Erythroblast (primary cell): ENCODE data around the gene LRIG1.

Experiments used
- GATA1 ChIP-seq: IDR thresholded peaks from 2 replicates; pipeline ENCODE4 v1.6.1; 2011; ENCODE audit warnings: low read depth, mild to moderate bottlenecking, control low read depth, low read length, moderate library complexity
- POLR2A ChIP-seq: IDR thresholded peaks from 2 replicates; pipeline ENCODE4 v1.6.1; 2011; ENCODE audit warnings: mild to moderate bottlenecking, low read length

DNA sequence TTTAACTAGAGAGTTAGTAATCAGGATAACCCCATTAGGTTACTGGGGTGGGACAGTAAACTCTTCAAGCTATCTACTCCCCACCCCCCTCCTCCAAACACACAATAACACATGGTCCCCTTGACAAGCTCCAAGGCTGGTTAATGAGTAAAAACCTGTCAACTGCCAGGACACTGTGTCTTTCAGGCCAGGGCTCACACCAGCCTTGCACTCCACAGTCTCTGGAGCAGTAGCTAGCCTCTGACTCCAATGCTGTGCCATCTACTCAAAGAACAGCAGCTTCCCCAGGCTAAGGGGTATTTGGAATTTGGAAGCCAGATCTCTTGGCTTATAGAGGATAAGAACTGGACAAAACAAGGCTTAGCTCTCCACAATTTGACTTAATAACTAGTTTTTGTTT is 115.8 kb downstream of the LRIG1 start:
- TF ChIP-seq POLR2A (no peak), GATA1 (no peak)
